LNCAP (cell line): ENCODE data around the gene ZFYVE16.

Experiments used
- TF ChIP-seq, protein P1 (sequence below): fragments of 450-650 bp; IDR thresholded peaks from 2 replicates; pipeline ENCODE4 v1.5.1; 2017; ENCODE audit warnings: mild to moderate bottlenecking

Gene ZFYVE16

DNA sequence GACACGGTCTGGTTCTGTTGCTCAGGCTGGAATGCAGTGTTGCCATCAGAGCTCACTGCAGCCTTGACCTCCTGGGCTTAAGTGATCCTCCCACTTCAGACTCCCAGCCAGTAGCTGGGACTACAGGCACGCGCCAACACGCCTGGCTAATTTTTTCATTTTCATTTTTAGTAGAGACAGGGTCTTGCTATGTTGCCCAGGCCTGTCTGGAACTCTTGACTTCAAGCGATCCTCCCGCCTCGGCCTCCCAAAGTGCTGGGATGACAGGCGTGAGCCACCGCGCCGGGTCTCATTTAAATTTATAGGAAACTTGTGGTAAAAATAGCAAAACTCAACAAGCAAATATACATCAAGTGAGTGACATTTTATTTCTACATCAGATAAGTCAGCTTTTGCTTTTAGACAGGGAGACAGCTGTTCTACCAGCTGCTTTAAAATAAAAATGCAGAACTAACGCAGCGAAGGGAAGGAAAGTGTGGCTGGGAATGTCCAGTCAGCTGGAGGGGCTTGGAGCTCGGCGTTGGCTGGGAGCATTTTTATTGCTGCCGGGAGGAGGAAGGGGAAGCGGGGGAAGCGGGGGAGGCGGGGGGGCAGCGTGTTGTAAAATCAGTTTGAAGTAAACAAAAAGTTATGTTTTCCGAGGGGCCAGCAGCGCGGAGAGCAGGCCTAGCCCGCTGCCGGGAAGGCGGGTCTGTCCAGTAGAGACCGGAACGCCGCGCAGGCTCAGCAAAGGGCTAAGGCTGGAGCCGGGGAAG is 707 bp upstream of the ZFYVE16 start:
- TF ChIP-seq, protein P1, sequence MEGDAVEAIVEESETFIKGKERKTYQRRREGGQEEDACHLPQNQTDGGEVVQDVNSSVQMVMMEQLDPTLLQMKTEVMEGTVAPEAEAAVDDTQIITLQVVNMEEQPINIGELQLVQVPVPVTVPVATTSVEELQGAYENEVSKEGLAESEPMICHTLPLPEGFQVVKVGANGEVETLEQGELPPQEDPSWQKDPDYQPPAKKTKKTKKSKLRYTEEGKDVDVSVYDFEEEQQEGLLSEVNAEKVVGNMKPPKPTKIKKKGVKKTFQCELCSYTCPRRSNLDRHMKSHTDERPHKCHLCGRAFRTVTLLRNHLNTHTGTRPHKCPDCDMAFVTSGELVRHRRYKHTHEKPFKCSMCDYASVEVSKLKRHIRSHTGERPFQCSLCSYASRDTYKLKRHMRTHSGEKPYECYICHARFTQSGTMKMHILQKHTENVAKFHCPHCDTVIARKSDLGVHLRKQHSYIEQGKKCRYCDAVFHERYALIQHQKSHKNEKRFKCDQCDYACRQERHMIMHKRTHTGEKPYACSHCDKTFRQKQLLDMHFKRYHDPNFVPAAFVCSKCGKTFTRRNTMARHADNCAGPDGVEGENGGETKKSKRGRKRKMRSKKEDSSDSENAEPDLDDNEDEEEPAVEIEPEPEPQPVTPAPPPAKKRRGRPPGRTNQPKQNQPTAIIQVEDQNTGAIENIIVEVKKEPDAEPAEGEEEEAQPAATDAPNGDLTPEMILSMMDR: no peak

DNA sequence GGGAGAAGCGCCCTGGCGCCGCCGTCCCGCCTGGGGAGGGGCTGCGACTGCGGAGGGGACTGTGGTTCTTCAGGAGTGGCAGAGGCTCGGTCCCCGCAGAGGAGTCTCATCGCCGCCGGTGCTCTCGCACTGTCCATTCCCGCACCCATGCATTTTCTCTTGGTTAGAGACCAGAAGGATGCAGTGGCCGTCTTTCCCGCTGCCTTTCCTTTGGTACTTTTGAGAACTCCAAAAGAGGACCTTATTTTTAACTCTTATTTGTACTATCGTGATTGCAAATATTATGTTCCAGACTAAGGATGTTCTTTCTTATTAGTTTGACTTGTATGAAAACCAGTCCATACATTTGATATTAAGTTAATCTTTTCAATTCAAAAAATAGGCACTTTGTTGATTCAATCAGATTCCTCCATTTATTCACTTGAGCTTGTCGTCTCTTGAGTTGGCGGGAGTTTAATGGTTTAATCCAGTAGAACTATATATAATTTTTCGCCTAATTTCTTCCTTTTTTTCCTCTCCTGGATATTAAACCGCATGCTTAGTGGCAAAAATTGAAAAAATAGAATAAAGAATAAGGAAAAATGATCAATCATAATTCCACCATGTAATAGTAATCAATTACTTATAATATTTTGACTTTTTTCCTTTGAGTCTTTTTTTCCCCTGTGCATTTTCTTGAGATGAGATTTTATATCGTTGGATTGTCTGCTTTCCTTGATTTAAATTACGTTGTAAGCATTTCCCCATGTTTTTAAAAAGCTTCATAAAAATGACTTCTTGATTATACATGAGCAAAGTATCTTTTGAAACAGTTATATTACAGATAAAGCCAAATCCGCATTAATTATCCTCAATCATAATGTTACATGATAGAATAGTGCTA is 861 bp downstream of the ZFYVE16 start:
- TF ChIP-seq, protein P1: no peak

DNA sequence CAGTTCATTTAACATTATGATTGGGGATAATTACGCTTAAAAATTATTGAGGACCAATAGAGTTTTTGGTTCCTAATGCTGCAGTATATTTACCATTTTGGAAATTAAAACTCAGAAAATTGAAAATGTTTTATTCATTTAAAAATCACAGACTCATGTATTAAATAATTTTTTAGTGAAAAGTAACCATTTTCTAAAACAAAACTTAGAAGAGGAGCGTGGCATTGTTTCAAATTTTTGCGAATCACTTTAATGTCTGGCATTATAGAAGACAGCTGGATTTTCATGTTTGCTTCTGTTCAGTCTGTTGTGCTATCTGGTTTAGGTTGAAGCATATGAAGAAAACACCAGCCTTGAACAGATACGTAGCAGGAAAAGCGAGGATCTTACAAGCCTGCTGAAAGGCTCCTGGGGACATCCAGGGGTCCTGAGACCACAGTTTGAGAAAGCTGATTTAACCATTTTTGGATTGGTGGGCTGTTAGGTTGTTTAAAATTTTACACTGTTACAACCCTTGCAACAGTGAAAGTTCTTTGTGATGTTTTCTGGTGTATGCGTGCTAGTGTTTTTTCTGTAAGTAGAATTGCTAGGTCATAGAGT is 1.6 kb downstream of the ZFYVE16 start:
- TF ChIP-seq, protein P1: no peak

DNA sequence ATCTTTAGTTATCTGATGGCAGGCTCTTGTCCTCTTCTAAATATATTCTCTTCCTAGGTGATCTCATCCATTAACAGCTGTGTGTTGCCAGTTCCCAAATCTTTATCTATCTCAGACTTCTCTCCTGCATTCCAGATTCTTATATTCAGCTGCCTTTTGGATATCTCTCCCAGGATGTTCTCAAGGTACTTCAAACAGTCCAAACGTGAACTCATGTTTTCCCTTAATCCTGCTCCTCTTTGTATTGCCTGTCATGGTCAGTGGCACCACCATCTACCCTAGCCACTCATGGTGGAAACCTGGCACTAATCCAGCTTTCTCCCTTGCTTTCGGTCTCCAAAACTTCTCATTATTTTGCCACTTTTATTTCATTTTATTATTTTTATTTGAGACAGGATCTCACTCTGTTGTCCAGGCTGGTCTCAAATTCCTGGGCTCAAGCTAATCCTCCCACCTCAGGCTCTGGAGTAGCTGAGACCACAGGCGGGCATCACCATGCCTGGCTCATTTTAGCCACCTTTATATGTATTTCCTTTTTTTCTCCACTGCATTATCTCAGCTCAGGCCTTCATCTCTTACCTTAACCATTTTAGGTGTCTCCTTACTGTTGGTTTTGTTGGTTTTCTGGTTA is 3.8 kb downstream of the ZFYVE16 start:
- TF ChIP-seq, protein P1: no peak

DNA sequence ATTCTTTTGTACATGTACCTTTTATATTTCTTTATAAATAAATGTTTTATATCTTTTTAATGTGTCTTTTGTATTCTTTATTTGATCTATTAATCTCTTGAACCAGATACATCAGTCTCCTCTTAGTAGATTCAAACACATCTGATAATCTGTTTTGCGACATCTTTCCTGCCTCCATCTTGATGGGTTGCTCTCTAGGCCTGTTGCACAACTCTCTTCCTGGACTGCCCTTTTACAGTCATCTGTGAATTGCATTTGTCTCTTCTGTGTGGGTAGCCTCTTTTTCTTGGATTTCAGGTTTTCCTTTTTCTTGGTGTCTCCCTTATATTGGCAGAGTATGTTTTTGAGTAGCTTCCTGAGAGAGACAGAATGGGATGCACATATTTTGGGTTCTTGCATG is 6.2 kb downstream of the ZFYVE16 start:
- TF ChIP-seq, protein P1: no peak

DNA sequence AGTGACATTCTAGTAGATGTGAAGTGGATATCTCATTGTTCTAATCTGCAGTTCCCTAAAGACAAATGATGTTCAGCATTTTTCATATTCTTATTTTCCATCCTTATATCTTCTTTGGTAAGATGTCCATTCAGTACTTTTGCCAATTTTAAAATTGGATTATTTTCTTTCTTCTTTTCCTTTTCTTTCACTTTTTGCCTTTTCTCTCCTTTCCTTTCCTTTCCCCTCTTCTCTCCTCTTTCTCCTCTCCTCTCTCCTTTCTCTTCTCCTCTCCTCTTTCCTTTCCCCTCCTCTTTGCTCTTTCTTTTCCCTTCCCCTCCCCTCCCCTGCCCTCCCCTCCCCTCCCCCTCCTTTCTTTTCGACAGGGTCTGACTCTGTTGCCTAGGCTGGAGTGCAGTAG is 10.1 kb downstream of the ZFYVE16 start:
- TF ChIP-seq, protein P1: no peak

DNA sequence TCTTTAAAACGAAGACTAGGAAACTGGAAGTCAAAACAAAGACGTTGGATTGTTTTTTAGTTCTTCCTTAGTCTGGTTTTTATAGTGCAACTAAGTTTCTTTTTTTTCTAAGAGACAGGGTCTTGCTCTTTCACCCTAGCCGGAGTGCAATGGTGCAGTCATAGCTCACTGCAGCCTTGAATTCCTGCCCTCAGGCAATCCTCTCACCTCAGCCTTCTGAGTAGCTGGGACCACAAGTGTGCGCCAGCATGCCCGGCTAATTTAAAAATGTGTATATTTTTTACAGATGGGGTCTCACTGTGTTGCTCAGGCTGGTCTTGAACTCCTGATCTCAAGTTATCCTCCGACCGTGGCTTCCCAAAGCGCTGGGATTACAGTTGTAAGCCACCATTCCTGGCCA is 27.6 kb downstream of the ZFYVE16 start:
- TF ChIP-seq, protein P1: no peak
